ENCODE measurements around the gene GEN1.

DNA sequence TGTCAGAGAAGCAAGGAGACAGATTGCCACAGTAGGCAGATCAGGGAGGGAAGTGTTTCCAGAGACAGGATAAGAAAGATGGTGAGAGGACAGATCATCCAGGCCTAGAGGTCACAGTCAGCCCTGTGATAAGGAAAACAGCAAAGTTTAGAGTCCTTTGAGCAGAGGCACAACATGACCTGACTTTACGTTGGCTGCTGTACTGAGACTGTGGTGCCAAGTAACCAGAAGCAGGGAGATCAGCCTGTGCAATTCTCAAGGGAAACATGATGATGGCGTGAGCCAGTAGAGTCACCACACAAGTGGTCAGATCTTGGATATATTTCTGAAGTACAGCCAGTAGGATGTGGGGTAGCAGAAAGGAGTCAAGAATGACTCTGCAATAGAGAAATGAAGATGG lies 44.0 kb upstream of the GEN1 start:
- TF ChIP-seq, protein P1, sequence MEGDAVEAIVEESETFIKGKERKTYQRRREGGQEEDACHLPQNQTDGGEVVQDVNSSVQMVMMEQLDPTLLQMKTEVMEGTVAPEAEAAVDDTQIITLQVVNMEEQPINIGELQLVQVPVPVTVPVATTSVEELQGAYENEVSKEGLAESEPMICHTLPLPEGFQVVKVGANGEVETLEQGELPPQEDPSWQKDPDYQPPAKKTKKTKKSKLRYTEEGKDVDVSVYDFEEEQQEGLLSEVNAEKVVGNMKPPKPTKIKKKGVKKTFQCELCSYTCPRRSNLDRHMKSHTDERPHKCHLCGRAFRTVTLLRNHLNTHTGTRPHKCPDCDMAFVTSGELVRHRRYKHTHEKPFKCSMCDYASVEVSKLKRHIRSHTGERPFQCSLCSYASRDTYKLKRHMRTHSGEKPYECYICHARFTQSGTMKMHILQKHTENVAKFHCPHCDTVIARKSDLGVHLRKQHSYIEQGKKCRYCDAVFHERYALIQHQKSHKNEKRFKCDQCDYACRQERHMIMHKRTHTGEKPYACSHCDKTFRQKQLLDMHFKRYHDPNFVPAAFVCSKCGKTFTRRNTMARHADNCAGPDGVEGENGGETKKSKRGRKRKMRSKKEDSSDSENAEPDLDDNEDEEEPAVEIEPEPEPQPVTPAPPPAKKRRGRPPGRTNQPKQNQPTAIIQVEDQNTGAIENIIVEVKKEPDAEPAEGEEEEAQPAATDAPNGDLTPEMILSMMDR (IDR thresholded peaks at IDR 0.05; ENCODE audit: low read length): no peak
- TF ChIP-seq EZH2phosphoT487 (IDR thresholded peaks at IDR 0.05; ENCODE audit: low read length) (no peak), EZH2 (optimal IDR thresholded peaks at IDR 0.05; ENCODE audit: low read depth, low read length) (no peak)

Data from MM.1S (cell line).